AG04450 (cell line): ENCODE measurements around the gene TAS2R19. TPM values are rescaled to one million over a fixed set of nuclear protein-coding genes. Genes with fewer than 3 reads are reported as not detected.

ENCODE experiments used
- CTCF ChIA-PET: fragments of 300-600, 350-600 bp; formaldehyde crosslinking; extraction: SDS; loops from one replicate; lab custom pipeline; 2022; ENCODE audit warnings: antibody characterized with exemption, inconsistent platforms; lab: Charles Lee
- POLR2A ChIA-PET: fragments of 350-600 bp; formaldehyde crosslinking; extraction: SDS; loops from one replicate; lab custom pipeline; 2021; ENCODE audit warnings: antibody characterized with exemption, inconsistent platforms; lab: Yijun Ruan, JAX
- DNase-seq: peaks from one replicate; pipeline ENCODE4 v3.0.0-alpha.2; 2011; ENCODE audit warnings: low read depth, low spot score
- H3K27ac ChIP-seq: one replicate; pipeline ENCODE4 v1.5.1; 2012; ENCODE audit warnings: low read depth, low read length, control low read depth
- H3K27me3 ChIP-seq: one replicate; pipeline ENCODE4 v1.6.0; 2012; ENCODE audit warnings: low read length; ENCODE audit not compliant: control insufficient read depth, insufficient read depth
- H3K4me3 ChIP-seq: 2 replicates; pipeline ENCODE4 v1.5.1; 2011; ENCODE audit warnings: mild to moderate bottlenecking, low read depth, low read length, control low read depth
- H3K9me3 ChIP-seq: 2 replicates; pipeline ENCODE4 v1.5.1; 2012; ENCODE audit warnings: low read length; ENCODE audit not compliant: control insufficient read depth, insufficient read depth
- polyA plus RNA-seq: library from polyadenylated mRNA; depleted of rRNA; stranded (reverse); fragments of >200 nt; gene quantifications from 2 replicates; pipeline ENCODE4 v1.2.3, GENCODE V29; 2011; rRNA removed
- TF ChIP-seq, protein P1 (sequence below): IDR thresholded peaks from 2 replicates; pipeline ENCODE4 v1.5.1; 2011; ENCODE audit warnings: low read depth, low read length, control low read depth, inconsistent platforms

Gene TAS2R19
- polyA plus RNA-seq, 1 experiment, result 0.46 TPM

DNA sequence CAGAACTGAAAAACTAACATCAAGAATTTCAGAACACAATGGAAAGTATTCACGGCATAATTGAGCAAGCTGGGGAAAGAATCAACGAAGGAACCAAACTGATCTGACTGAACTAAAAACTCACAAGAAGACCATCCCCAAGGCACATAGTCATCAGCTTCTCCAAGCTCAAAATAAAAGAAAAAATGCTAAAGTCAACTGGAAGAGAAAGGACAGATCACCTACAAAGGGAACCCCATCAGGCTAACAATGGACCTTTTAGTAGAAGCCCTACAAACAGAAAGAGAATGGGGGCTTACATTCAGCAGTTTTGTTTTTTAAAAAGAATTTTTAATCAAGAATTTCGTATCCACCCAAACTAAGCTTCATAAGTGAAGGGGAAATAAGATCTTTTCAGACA lies 47.5 kb downstream of the TAS2R19 start:
- Histone ChIP-seq H3K27me3 (no peaks in the 10 kb centered on the region), H3K9me3 (no peaks in the 10 kb centered on the region), H3K27ac (no peak overlapping the region), H3K4me3 (no peak overlapping the region)
- ChIA-PET CTCF (no interaction called here), POLR2A (no interaction called here)
- DNase-seq, result no peak
- TF ChIP-seq, protein P1, sequence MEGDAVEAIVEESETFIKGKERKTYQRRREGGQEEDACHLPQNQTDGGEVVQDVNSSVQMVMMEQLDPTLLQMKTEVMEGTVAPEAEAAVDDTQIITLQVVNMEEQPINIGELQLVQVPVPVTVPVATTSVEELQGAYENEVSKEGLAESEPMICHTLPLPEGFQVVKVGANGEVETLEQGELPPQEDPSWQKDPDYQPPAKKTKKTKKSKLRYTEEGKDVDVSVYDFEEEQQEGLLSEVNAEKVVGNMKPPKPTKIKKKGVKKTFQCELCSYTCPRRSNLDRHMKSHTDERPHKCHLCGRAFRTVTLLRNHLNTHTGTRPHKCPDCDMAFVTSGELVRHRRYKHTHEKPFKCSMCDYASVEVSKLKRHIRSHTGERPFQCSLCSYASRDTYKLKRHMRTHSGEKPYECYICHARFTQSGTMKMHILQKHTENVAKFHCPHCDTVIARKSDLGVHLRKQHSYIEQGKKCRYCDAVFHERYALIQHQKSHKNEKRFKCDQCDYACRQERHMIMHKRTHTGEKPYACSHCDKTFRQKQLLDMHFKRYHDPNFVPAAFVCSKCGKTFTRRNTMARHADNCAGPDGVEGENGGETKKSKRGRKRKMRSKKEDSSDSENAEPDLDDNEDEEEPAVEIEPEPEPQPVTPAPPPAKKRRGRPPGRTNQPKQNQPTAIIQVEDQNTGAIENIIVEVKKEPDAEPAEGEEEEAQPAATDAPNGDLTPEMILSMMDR, result no peak

Other genes with a start within 250 kb of the TAS2R19 start
- not detected in 2 replicates for gene TAS2R7, start 220.0 kb downstream of the TAS2R19 start, polyA plus RNA-seq
- gene TAS2R8, start 215.3 kb downstream of the TAS2R19 start, polyA plus RNA-seq, result 0.06 TPM in 1 of 2 replicates, not detected in the other
- not detected in 2 replicates for gene TAS2R9, start 212.5 kb downstream of the TAS2R19 start, polyA plus RNA-seq
- 0.24 and 0.71 TPM in 2 replicates for gene TAS2R10, start 196.3 kb downstream of the TAS2R19 start, polyA plus RNA-seq
- 3.2 and 4.3 TPM in 2 replicates for gene PRR4, start 173.1 kb downstream of the TAS2R19 start, polyA plus RNA-seq
- 3.1 and 4.2 TPM in 2 replicates for gene PRH1, start 138.4 kb downstream of the TAS2R19 start, polyA plus RNA-seq
- gene TAS2R13, start 113.1 kb downstream of the TAS2R19 start, polyA plus RNA-seq, result 0.10 and 0.16 TPM in 2 replicates
- 0.16 TPM in 1 of 2 replicates, not detected in the other for gene PRH2, start 93.4 kb downstream of the TAS2R19 start, polyA plus RNA-seq
- gene TAS2R14, start 83.4 kb downstream of the TAS2R19 start, polyA plus RNA-seq, result 2.1 and 3.2 TPM in 2 replicates
- 0.21 and 0.24 TPM in 2 replicates for gene TAS2R50, start 35.7 kb downstream of the TAS2R19 start, polyA plus RNA-seq
- 0.62 and 0.67 TPM in 2 replicates for gene TAS2R20, start 24.3 kb downstream of the TAS2R19 start, polyA plus RNA-seq
- 0.51 and 0.60 TPM in 2 replicates for gene TAS2R31, start 8.8 kb upstream of the TAS2R19 start, polyA plus RNA-seq
- 0.30 TPM in 1 of 2 replicates, not detected in the other for gene TAS2R46, start 39.7 kb upstream of the TAS2R19 start, polyA plus RNA-seq
- not detected in 2 replicates for gene TAS2R43, start 69.7 kb upstream of the TAS2R19 start, polyA plus RNA-seq
- gene TAS2R30, start 112.0 kb upstream of the TAS2R19 start, polyA plus RNA-seq, result 0.07 TPM in 1 of 2 replicates, not detected in the other
- gene SMIM10L1, start 148.6 kb upstream of the TAS2R19 start, polyA plus RNA-seq, result 4.8 and 6.4 TPM in 2 replicates
- gene TAS2R42, start 164.3 kb upstream of the TAS2R19 start, polyA plus RNA-seq, result not detected in 2 replicates
- not detected in 2 replicates for gene PRB3, start 247.1 kb upstream of the TAS2R19 start, polyA plus RNA-seq